GM18873 (cell line): ENCODE results near the gene ZSWIM3.
"Not testable (repeated sequence)": the region's sequence is repeated elsewhere in the genome, so short reads cannot be mapped to it uniquely, and the experiment has no call there.

ENCODE experiments used
- ATAC-seq: cut with Tn5 transposase; IDR thresholded peaks from one replicate; pipeline ENCODE4 v1.9.1; 2021; ENCODE audit warnings: mild to moderate bottlenecking, moderate library complexity, moderate number of reproducible peaks; ENCODE audit not compliant: unreplicated experiment, low FRiP score

ZSWIM3 gene

GRCh38 chr20:45857114-45857881 lies at the start of gene ZSWIM3, which contains the start of gene ACOT8:
TSS of gene ZSWIM3 (plus strand) at chr20:45857614. CDS start at chr20:45857826, 212 bp downstream.
TSS of gene ACOT8 (minus strand) at chr20:45857392. CDS start at chr20:45857315, 77 bp downstream.
- ATAC-seq, result peak; percentile 95

DNA sequence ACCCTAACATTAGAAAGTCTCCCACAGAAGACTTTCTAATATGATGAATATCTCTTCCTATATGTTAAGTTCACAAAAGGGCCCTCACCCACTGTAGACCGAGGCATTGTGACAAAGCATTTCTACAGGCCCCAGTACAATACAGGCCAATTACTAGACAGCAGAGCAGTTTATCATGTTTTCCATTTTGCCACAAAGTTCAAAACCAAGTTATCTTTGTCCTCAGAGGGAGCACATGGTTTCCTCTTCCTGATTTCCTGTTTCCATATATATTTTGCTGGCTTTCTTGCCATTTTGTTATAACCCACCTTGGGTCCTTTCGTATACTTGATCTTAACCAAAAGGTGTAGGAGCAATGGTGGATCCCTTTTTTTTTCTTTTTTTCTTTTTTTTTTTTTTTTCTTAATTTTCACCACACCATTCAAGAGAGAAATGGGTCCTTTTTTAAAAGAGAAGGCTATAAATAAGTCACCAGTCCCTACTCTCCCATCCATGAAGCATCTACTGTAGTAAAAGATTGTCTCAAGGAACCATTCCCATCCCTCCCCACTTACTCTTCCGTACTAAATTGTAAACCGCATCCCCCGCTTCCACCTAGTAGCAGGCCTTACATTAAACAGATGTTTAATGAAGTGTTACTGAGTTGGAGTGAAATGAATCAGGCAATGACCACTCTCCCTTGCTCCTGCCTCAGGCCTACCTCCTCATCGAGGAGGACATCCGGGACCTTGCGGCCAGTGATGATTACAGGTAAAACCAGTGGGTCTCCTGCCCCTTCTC lies 47.0 kb upstream of the ZSWIM3 start:
- ATAC-seq, result no peak

DNA sequence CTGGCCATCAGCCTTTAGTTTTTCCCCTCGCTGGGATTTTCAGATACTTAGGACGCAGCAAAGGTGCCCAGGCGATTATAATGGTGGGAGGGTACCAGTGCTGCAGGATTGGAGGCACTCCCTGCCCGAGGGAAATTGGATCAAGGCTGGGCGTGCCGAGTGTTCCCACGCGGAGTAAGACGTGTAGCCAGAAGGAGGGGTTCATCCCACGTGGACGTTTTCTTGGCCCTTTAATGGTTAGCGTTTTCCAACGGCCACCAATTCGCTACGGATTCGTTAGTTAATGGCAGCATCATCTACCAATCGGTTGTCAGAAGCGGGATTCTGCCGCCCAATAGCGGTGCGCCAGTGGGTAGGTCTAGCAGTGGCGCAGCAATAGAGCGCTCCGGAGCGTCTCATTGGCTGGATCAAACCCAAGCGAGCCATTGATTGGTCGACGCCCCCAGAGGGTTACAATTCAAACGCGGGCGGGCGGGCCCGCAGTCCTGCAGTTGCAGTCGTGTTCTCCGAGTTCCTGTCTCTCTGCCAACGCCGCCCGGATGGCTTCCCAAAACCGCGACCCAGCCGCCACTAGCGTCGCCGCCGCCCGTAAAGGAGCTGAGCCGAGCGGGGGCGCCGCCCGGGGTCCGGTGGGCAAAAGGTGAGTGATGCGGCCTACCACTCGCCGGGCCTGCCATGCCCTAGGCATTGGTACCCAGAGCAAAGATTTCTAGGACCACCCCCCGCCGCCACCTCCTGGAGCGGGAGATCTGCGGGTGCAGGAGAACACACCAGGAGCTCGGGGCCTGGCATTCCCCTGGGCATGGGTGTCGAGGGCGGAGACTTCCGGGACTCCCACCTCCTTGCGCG lies 45.0 kb upstream of the ZSWIM3 start, which contains the start of gene UBE2C:
Gene UBE2C (plus strand): TSS at position 488 of the 849 bp plus-strand sequence. CDS start 52 bp downstream, at position 540.
- peak; percentile 96 for ATAC-seq

GRCh38 chr20:45813006-45813340 lies 44.4 kb upstream of the ZSWIM3 start:
- no peak for ATAC-seq

GRCh38 chr20:45813489-45813888 lies 43.9 kb upstream of the ZSWIM3 start:
- no peak for ATAC-seq

DNA sequence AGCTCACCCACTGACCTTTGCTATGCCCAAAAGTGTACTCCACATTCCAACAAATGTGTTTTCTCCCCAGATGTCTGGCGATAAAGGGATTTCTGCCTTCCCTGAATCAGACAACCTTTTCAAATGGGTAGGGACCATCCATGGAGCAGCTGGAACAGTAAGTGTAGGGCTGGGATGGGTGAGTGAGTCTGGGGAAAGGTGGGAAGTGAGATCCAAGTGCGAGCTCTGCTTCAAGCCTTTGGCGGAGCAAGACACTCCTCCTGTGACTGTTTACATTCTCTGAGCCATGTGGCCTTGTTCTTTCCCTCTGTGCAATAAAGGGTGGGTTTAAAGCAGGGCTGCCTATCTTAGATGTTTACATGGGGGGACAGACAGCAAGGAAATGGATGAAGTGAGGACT lies 43.1 kb upstream of the ZSWIM3 start:
- no peak for ATAC-seq

DNA sequence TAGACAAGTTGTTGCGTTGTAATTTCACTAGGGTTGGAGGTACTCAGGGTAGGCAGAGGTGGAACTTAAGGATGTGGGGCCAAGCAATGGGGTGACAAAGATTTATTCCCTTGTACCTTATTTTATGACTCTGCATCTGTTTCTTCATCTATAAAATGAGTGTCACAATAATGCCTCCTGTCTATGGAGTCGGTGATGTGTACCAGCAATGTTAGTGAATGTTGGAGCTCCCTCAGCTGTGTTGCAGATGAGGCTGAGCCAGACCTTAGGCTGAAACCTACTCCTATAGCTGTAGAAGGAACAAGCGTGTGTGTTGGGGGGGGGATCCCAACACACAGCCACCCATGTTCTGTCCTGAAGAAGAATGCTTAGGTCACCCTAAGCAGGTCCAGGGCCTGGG lies 40.5 kb upstream of the ZSWIM3 start:
- no peak for ATAC-seq

DNA sequence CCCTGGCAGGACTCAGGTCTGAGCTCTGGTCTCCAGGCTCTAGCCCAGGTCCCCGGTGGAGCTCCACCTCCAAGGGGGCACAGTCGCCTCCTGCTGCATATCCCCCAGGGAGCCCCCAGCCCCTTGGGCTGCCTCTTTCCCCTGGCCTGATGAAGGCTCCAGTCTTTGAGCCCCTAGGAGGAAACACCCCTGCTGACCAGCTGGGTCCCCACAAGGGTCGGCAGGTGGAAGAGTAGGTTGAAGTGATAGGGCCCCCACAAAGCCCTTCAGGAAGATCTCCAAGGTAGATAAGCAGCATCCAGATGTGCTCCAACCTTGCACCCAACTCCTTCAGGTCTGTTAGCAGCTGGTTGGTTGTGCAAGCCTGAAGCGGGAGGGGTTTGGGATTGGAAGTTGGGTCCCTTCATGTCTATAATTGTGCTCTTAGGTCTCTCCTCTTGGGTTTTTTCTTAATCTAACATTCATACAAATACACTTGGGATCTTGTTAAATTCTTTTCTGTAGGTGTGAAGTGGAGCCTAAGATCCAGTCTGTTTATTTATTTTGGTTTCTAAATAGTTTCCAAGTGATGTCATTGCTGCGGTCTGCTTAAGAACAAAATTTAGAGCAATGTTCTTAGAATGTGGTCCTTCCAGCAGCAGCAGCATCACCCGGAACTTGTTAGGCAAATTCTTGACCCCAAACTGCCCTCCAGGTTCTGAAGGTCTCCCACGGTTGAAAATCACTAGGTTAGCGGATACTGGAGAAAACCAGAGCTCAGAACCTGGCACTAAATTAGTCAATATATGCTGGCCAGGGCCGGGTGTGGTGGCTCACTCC lies 39.8 kb upstream of the ZSWIM3 start:
- no peak for ATAC-seq

DNA sequence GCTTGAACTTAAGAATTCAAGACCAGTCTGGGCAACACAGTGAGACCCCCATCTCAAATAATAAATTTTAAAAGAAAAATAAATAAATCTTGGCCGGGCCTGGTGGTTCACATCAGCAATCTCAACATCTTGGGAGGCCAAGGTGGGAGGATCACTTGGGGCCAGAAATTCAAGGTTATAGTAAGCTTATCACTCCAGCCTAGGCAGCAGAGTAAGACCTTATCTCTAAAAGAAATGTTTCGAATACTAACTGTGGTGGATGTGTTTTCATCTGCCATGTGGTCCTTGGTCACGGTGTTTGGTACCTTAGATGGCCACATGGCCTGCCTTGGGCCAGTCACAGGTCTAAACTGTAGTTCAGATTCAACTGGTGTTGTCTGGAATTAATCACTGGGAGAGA lies 39.2 kb upstream of the ZSWIM3 start:
- no peak for ATAC-seq

DNA sequence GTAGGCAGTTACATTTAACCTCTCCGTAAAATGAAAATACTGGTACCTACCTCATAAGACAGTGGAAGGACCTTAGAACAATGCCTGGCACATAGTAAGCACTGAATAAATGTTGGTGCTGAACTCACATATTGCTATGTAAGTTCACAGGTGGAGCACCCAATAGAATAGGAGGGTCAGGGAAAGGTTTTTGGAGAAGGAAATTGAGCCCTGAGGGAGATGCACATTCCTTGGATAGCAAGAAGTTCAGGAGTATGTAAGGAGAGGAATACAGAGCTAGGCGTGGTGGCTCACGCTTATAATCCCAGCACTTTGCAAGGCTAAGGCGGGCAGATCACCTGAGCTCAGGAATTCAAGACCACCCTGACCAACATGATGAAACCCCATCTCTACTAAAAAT lies 37.9 kb upstream of the ZSWIM3 start:
- ATAC-seq, result no peak

DNA sequence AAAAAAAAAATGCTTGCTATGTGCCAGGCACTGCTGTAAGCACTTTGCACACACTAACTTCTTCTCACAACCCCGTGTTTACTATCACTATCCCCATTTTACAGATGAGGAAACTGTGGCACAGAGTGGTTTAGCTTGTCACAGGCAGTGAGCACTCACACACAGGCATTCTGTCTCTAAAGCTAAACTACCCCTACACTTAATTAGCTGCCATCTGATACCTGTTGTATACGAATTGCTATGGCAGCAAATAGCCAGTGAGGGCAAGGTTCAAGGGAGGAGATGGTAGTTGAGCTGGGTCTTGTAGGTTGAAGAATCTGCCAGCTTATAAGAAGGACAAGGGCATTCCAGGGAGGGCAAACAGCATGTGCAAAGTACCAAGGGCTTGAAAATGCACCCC lies 35.5 kb upstream of the ZSWIM3 start:
- ATAC-seq, result no peak

- no peak for ATAC-seq
Measured at GRCh38 chr20:45822857-45823256, 34.6 kb upstream of the ZSWIM3 start.

- no peak for ATAC-seq
Measured at GRCh38 chr20:45823949-45824835, 33.2 kb upstream of the ZSWIM3 start.

DNA sequence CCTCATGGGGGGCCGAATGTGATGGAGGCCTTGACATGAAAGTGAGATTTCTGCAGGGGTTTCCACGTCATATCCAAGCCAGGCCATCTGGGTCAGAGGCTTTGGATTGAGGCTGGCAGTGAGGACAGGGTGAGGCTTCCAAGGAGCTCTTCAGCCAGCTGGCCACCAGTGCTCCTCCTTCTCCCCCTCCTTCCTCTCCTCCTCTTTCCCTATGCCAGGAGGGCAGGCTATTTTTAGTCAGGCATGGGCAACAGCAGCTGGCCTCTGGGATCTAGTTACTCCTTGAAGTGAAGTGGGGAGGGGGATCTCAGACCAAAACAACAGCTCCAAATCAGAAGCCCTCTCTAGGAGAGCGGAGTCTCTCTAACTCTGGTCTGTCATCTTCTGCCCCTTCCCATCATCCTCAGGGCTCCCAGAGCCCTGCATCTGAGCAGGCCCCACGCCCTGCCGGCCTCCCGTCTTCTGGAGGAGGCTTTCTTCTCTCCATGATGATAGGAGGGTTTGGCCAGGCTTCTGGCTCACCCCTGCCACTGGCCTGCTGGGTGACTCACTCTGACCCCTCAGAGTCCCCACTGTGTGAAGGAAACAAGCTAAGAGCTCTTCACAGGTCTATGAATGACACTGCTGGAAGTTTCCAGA lies 30.9 kb upstream of the ZSWIM3 start:
- ATAC-seq, result no peak

DNA sequence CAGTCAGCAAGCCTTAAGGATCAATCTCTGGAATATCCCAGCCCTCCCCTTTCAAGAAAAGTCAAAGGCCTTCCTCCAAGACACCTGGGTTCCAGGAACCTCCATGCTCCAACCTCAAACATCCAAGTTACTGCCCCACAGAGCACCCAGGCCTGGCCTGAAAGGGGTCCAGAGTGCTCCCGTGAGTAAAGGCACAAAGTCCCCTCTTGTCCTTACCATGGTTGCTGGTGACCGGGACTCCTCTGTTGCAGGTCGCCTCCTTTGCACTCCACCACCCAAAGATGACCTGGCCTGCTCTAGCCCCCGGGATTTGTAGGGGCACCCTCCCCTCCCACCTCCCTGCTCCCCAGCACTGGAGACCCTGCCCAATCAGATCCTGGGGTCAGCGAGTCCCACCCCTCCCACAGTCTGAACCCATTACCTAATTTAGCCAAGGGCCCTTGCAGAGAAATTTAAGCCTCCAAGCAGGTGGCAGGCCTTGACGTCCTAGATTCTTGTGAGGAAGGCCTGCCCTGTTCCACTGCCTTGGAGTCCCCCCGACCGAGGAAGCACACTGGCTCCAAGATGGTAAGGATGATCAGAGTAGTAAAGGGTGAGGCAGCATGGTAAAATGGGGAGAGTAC lies 30.3 kb upstream of the ZSWIM3 start, which contains the start of gene TNNC2:
Gene TNNC2 (minus strand): TSS at position 283 of the 623 bp plus-strand sequence. CDS start 64 bp downstream, at position 219.
- ATAC-seq, result no peak

DNA sequence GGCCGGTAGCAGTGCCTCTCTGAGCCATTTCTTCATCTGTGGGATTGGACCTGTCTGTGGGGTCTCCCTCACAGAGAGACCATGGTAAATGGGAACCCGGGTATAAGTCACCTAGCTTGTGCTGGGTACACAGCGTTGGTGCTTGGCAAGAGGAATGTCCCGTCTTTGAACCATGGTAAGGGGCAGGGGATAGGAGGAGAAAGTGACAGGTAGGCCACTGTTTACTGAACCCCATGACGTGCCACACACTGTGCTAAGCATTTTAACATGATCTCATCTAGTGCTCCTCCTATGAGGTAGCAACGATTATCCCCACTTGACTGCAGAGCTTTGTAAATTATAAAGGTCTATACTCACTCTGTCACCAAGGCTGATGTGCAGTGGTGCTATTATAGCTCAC lies 29.7 kb upstream of the ZSWIM3 start:
- no peak for ATAC-seq

DNA sequence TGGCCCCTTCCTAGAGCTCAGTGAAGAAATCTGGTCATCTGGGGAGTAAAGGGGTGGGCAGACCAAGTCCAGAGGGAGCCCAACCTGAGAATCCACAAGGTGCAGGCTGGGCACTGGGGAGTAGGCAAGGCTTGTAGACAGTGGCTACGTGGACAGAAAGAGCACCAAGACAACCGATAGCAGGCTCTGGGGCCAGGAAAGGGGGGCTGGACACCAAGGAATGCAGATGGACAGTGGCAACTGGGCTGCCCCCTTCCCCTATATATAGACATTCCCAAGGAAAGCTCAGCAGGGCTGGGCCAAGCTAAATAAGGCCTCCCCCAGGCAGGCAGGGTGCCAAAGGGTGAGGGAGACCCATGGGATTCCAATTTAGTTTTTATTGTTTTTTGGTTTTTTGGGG lies 28.8 kb upstream of the ZSWIM3 start:
- ATAC-seq, result no peak

- not testable (repeated sequence) for ATAC-seq
Measured at GRCh38 chr20:45829673-45830106, 27.7 kb upstream of the ZSWIM3 start.
